ENCODE results near the gene KRT23.
A peak's percentile ranks its signal among the peaks of the same experiment; 100 is the strongest.

The KRT23 gene

DNA sequence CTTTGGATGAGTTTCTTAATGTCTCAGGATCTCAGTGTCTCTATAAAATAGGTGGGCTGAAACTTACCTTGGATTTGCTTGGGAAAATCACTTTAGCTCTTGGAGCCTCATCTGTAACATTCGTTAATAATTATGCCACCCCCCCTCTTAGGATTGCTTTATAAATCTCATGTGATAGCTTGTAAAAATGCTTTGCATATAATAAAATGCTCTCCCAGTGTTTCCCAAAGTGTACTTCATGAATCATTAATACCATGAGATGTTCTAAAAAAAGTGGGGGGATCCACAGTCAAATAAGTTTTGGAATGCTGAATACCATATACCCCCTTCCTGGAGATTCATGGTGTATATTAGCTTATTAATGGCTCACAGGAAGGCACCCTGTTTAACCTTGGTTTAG is 24.1 kb upstream of the KRT23 start:
- DNase-seq (ENCODE audit: low read depth): no peak
- TF ChIP-seq, protein P1, sequence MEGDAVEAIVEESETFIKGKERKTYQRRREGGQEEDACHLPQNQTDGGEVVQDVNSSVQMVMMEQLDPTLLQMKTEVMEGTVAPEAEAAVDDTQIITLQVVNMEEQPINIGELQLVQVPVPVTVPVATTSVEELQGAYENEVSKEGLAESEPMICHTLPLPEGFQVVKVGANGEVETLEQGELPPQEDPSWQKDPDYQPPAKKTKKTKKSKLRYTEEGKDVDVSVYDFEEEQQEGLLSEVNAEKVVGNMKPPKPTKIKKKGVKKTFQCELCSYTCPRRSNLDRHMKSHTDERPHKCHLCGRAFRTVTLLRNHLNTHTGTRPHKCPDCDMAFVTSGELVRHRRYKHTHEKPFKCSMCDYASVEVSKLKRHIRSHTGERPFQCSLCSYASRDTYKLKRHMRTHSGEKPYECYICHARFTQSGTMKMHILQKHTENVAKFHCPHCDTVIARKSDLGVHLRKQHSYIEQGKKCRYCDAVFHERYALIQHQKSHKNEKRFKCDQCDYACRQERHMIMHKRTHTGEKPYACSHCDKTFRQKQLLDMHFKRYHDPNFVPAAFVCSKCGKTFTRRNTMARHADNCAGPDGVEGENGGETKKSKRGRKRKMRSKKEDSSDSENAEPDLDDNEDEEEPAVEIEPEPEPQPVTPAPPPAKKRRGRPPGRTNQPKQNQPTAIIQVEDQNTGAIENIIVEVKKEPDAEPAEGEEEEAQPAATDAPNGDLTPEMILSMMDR (conservative IDR thresholded peaks at IDR 0.05; ENCODE audit: low read depth, low read length): no peak
- no peak overlapping the region for H3K4me3 ChIP-seq (ENCODE audit: low read length)

DNA sequence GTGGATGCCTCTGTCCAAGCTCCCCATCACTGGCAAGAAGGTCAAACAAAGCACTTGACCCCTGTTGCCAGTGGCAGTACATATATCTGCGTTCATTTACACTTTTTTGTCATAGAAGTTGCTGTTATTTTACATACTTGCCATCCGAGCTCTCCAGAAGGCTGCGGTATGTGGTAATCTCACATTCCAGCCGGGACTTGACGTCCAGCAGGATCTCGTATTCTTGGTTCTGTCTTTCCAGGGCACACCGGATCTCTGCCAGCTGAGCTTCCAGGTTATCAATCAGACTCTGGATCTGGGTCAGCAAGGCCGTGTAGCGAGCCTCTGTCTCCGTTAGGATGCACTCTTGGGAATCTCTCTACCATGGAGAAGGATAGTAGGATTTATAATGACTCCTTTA is 22.7 kb upstream of the KRT23 start:
- H3K4me3 ChIP-seq (ENCODE audit: low read length): no peak overlapping the region
- TF ChIP-seq, protein P1 (conservative IDR thresholded peaks at IDR 0.05; ENCODE audit: low read depth, low read length): no peak
- no peak for DNase-seq (ENCODE audit: low read depth)

DNA sequence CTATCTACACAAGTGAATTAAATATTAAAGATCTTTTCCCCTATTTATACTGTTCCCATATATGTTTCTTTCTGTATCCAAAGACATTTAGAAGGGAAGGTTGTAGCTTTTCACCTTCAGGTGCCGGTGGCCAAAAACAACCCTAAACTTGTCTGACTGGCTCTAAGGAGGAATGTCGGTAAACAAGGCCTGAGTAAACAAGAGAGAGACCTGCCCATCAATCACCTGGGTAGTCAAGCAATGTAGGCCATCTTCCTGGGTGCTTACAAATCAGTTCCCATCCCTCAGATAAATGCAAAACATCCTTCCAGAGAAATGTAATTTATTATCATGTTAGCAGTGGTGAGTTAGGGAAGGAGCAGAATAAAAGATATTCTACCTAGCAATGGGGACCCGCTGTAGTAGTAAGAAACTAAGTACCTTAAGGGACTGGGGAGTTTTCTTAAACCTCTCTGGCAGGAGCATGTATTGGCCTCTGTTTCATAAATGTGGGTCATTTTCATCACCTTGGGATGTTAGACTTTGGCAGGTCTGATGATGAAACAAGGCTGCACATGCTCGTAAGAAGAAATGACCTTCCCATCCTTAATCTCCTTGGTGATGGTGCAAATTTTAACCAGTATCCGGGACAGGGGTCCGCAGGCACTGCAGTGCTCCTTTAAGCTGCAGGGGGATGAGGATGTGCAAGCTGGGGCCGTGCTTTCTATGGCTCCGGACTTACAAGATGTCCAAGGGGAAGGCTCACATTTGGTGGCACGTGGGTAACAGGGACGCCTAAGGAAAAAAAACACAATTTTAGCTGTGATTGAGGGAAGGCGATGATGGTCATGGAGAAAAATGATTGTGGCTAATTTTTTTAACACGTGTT is 20.9 kb upstream of the KRT23 start:
- DNase-seq (ENCODE audit: low read depth): no peak
- TF ChIP-seq, protein P1 (conservative IDR thresholded peaks at IDR 0.05; ENCODE audit: low read depth, low read length): no peak
- no peak overlapping the region for H3K4me3 ChIP-seq (ENCODE audit: low read length)

DNA sequence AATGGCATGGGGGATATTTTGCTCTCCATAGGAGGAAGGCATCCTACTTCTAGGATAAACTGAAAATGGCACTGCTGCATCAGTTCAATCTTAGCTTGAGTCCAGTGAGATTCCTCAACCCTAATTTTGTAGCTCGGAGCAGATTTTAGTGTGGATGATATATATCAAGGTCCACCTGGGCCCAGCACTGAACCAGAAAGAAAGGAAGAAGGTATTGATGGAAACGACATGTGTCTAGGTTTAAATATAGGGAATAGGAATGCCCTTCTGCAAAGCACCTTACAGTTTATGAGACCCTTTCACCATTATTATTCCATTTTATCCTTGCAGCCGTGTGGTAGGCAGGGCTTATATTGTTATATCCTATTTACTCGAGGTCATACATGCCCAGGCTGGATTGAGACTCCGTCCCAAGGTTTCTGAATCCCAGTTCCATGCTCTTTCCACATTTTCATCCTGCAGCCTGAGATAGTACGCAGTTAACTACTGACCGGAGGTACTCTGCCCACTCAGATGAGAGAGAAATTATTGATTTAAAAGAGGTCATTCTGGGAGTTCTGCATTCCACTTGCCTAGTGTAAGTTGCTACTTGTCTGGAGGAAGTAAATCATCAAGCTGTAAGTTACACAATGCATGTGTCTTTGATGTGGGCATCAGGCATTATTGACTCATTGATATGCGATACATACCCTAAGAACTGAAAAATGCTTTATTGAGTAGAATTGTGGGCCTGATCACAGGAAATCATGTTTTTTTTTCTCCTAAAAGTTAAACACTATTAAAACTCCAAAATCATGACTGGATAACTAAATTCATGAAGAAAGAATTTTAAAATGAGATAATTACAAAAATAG is 19.2 kb upstream of the KRT23 start:
- DNase-seq (ENCODE audit: low read depth): peak; percentile 65
- TF ChIP-seq, protein P1 (conservative IDR thresholded peaks at IDR 0.05; ENCODE audit: low read depth, low read length): no peak
- H3K4me3 ChIP-seq (ENCODE audit: low read length): no peak overlapping the region

DNA sequence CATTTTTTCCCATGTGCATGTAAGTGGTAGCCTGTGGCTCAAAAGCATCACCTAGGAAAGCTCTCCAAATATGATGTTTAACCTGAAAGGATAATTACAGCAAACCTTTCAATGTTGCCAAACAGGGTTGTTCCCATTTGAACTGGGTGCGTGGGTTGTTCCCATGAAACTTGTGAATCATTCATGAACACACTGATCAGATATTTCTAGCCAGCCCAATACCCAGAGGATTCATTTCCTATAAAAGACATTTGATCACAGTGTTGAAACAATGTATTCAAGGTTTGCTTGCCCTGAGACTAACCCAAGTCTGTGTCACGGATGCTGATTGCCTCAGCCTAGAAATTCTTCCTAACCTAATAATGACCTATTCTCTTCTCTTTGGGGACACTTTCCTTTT is 16.4 kb upstream of the KRT23 start:
- no peak for DNase-seq (ENCODE audit: low read depth)
- TF ChIP-seq, protein P1 (conservative IDR thresholded peaks at IDR 0.05; ENCODE audit: low read depth, low read length): no peak
- no peak overlapping the region for H3K4me3 ChIP-seq (ENCODE audit: low read length)

DNA sequence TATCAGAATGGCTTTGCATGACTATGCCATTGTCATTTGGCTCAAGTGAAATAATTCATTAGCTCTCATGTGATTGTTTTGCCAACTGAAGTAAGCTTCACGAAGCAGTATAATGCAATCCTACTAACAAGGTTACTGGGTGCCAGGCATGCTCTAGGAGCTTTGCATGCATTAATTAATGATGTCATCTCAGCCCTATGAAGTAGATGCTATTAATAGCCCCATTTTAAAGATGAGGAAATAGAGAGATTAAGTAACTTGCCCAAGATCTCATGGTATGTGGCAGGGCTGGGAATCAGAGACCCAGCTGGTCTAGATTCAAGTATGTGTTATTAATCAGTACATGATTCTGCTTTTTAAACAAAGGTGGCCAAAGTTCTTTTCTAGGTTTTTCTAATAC is 15.2 kb upstream of the KRT23 start:
- peak; percentile 96 for DNase-seq (ENCODE audit: low read depth)
- TF ChIP-seq, protein P1 (conservative IDR thresholded peaks at IDR 0.05; ENCODE audit: low read depth, low read length): no peak
- H3K4me3 ChIP-seq (ENCODE audit: low read length): no peak overlapping the region
